Mammary epithelial cell (primary cell): ENCODE results near the gene TBATA.

Source experiments
- EZH2 ChIP-seq: IDR thresholded peaks from 2 replicates; pipeline ENCODE4 v1.6.1; 2012; ENCODE audit warnings: low read length, inconsistent platforms, borderline replicate concordance
- TF ChIP-seq, protein P1 (sequence below), 2 donors: IDR thresholded peaks in 1 of 2; conservative IDR thresholded peaks in 1 of 2; 2 replicates each; pipeline ENCODE4 v1.5.1; 2011 to 2012; ENCODE audit warnings: inconsistent platforms in 2 of 2, low read length in 2 of 2, mild to moderate bottlenecking in 2 of 2, control low read depth in 1 of 2, low read depth in 1 of 2; ENCODE audit not compliant: insufficient read depth in 1 of 2; ENCODE audit errors: extremely low read depth in 1 of 2

- TF ChIP-seq, protein P1, sequence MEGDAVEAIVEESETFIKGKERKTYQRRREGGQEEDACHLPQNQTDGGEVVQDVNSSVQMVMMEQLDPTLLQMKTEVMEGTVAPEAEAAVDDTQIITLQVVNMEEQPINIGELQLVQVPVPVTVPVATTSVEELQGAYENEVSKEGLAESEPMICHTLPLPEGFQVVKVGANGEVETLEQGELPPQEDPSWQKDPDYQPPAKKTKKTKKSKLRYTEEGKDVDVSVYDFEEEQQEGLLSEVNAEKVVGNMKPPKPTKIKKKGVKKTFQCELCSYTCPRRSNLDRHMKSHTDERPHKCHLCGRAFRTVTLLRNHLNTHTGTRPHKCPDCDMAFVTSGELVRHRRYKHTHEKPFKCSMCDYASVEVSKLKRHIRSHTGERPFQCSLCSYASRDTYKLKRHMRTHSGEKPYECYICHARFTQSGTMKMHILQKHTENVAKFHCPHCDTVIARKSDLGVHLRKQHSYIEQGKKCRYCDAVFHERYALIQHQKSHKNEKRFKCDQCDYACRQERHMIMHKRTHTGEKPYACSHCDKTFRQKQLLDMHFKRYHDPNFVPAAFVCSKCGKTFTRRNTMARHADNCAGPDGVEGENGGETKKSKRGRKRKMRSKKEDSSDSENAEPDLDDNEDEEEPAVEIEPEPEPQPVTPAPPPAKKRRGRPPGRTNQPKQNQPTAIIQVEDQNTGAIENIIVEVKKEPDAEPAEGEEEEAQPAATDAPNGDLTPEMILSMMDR (conservative IDR thresholded peaks at IDR 0.05 in 1 of 2, IDR thresholded peaks at IDR 0.05 in 1 of 2; ENCODE audit: extremely low read depth in 1 of 2, insufficient read depth in 1 of 2, low read depth in 1 of 2, low read length in 2 of 2), result no peak
- TF ChIP-seq EZH2, result no peak
Observed at GRCh38 chr10:70771311-70772194, 13.6 kb downstream of the TBATA start.
